PFSK-1 (cell line): ENCODE data around the gene PRPSAP2.

ENCODE experiments used
- FOXP2 ChIP-seq: optimal IDR thresholded peaks from 2 replicates; pipeline ENCODE3; 2011; ENCODE audit warnings: borderline replicate concordance, control low read depth, inconsistent platforms; ENCODE audit not compliant: insufficient read depth; ENCODE audit errors: extremely low read length, extremely low read depth
- POLR2AphosphoS5 ChIP-seq: IDR thresholded peaks from 2 replicates; pipeline ENCODE4 v1.6.1; 2012; ENCODE audit warnings: low read depth, mild to moderate bottlenecking, control low read depth, low read length, moderate library complexity
- REST ChIP-seq, 2 experiments: IDR thresholded peaks; 2 replicates each; pipeline versions ENCODE4 v1.6.1 to v1.8.0; 2011 to 2012; ENCODE audit warnings: low read depth in 2 of 2, low read length in 2 of 2, control low read depth in 1 of 2, inconsistent platforms in 1 of 2, mild to moderate bottlenecking in 1 of 2, moderate library complexity in 1 of 2; ENCODE audit not compliant: insufficient read depth in 1 of 2
- SIN3A ChIP-seq: IDR thresholded peaks from 2 replicates; pipeline ENCODE4 v1.6.1; 2012; ENCODE audit warnings: mild to moderate bottlenecking, low read length, moderate library complexity, borderline replicate concordance; ENCODE audit not compliant: insufficient read depth
- TAF1 ChIP-seq: IDR thresholded peaks from 2 replicates; pipeline ENCODE4 v1.6.1; 2012; ENCODE audit warnings: low read length, control low read depth, borderline replicate concordance; ENCODE audit not compliant: insufficient read depth

Gene PRPSAP2

DNA sequence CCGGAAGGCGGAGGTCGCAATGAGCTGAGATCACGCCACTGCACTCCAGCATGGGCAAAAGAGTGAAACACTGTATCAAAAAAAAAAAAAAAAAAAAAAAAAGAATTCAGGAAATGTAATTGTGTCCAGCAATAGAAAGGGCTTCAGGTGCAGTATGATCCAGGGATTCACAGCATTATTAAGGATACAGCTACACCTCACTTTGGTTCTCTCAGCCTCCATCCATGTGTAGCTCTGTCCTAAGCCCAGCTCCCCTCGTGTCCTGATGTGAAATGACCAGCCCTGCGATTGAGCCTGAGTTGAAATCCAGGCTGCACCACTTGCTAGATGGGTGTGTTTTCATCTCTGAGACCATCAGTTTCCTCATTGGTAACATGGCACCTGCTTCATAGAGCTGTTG is 97.1 kb downstream of the PRPSAP2 start:
- no peak for TF ChIP-seq FOXP2
- TF ChIP-seq SIN3A: no peak
- TF ChIP-seq POLR2AphosphoS5: no peak
- TF ChIP-seq TAF1: no peak
- TF ChIP-seq REST (IDR thresholded peaks at IDR 0.05; ENCODE audit: insufficient read depth in 1 of 2, low read depth in 2 of 2, low read length in 2 of 2): no peak

DNA sequence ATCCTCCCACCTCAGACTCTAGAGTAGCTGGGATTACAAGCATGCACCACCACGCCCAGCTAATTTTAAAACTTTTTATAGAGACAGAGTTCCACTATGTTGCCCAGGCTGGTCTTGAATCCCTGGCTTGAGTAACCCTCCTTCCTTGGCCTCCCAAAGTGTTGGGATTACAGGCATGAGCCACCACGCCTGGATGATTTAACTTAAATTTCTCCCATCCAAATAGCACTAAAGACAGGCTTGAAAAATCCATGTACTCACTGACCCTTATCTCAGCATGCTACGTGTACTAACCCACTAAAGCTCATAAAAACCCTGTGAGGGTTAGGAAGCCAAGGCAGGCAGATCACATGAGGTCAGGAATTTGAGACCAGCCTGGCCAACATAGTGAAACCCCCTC is 98.7 kb downstream of the PRPSAP2 start:
- TF ChIP-seq TAF1 (no peak), POLR2AphosphoS5 (no peak), FOXP2 (no peak), REST (IDR thresholded peaks at IDR 0.05; ENCODE audit: insufficient read depth in 1 of 2, low read depth in 2 of 2, low read length in 2 of 2) (no peak), SIN3A (no peak)

GRCh38 chr17:18957831-18958230 is 99.9 kb downstream of the PRPSAP2 start:
- TF ChIP-seq REST (IDR thresholded peaks at IDR 0.05; ENCODE audit: insufficient read depth in 1 of 2, low read depth in 2 of 2, low read length in 2 of 2) (no peak), TAF1 (no peak), FOXP2 (no peak), POLR2AphosphoS5 (no peak), SIN3A (no peak)

GRCh38 chr17:18958611-18959010 is 100.7 kb downstream of the PRPSAP2 start:
- TF ChIP-seq SIN3A: no peak
- no peak for TF ChIP-seq POLR2AphosphoS5
- no peak for TF ChIP-seq FOXP2
- TF ChIP-seq REST (IDR thresholded peaks at IDR 0.05; ENCODE audit: insufficient read depth in 1 of 2, low read depth in 2 of 2, low read length in 2 of 2): no peak
- no peak for TF ChIP-seq TAF1

DNA sequence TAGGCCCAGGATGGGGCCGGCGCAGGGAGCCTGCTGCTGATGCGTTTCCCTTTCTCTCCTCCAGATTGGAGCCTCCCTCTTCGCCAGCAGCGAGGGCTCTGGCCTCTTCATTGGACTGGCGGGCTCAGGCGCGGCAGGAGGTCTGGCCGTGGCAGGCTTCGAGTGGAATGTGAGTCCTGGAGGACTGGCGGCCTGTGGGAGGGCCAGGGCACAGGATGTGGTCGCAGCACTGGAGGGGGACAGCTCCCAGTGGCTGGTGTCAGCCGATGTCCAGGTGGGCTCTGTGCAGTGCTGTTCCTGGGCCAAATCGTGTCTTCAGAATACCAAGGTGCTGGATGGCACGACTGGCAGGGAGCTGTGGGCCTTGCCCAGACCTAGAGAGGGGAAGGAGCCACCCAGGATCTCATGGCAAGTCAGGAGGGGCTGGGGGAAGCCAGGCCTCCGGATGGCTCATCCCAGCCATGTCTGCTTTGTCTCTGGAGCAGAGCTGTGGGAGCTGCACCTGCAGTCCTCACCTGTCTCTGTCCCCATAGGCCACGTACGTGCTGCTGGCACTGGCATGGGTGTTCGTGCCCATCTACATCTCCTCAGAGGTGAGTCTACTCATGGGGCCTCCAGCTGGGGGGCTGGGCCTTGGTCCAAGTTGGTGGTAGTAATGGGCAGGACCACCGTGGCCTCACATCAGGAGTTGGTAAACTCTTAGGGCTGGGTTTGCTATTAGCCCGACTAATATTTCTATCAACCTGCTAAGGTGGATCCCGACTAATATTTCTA is 101.3 kb downstream of the PRPSAP2 start:
- no peak for TF ChIP-seq TAF1
- no peak for TF ChIP-seq POLR2AphosphoS5
- no peak for TF ChIP-seq REST (IDR thresholded peaks at IDR 0.05; ENCODE audit: insufficient read depth in 1 of 2, low read depth in 2 of 2, low read length in 2 of 2)
- TF ChIP-seq SIN3A: no peak
- no peak for TF ChIP-seq FOXP2
